HCT116 (cell line): ENCODE results near the gene SOX6.

ENCODE experiments used
- CBX3 ChIP-seq: IDR thresholded peaks from 2 replicates; pipeline ENCODE4 v1.6.1; 2012; ENCODE audit warnings: low read depth
- CEBPB ChIP-seq: IDR thresholded peaks from 2 replicates; pipeline ENCODE4 v1.6.1; 2012; ENCODE audit warnings: low read depth
- EZH2 ChIP-seq: fragments of 200-600 bp; sonication (generic); IDR thresholded peaks from 2 replicates; pipeline ENCODE4 v1.6.1; 2017; ENCODE audit warnings: antibody characterized with exemption, mixed run types
- POLR2A ChIP-seq: IDR thresholded peaks from 2 replicates; pipeline ENCODE4 v1.7.0; 2011; ENCODE audit warnings: borderline replicate concordance; ENCODE audit not compliant: insufficient read depth, insufficient read length; ENCODE audit errors: extremely low read depth
- POLR2AphosphoS5 ChIP-seq: IDR thresholded peaks from 2 replicates; pipeline ENCODE4 v1.6.1; 2011; ENCODE audit warnings: mild to moderate bottlenecking, low read depth, low read length, moderate library complexity
- TCF7L2 ChIP-seq: IDR thresholded peaks from 2 replicates; pipeline ENCODE4 v1.7.0; 2011; ENCODE audit warnings: borderline replicate concordance, inconsistent platforms; ENCODE audit not compliant: insufficient read depth, insufficient read length; ENCODE audit errors: extremely low read depth
- YY1 ChIP-seq: IDR thresholded peaks from 2 replicates; pipeline ENCODE4 v1.6.1; 2011; ENCODE audit warnings: low read length, low read depth, moderate library complexity, mild to moderate bottlenecking; ENCODE audit not compliant: insufficient replicate concordance; ENCODE audit errors: extremely low read depth
- TF ChIP-seq, protein P1 (sequence below), 3 experiments: fragments of 200-600 bp in 1 of 3; sonication (generic) in 1 of 3; IDR thresholded peaks in 2 of 3; conservative IDR thresholded peaks in 1 of 3; 2 replicates each; pipeline ENCODE4 v1.5.1; 2012 to 2017; ENCODE audit warnings: low read depth in 2 of 3, low read length in 2 of 3, antibody characterized with exemption in 1 of 3, borderline replicate concordance in 1 of 3, control low read depth in 1 of 3, mild to moderate bottlenecking in 1 of 3, mixed read lengths in 1 of 3, mixed run types in 1 of 3, moderate library complexity in 1 of 3; ENCODE audit not compliant: insufficient read depth in 1 of 3
- TF ChIP-seq, protein P2 (sequence below): IDR thresholded peaks from 2 replicates; pipeline ENCODE4 v1.6.1; 2012

DNA sequence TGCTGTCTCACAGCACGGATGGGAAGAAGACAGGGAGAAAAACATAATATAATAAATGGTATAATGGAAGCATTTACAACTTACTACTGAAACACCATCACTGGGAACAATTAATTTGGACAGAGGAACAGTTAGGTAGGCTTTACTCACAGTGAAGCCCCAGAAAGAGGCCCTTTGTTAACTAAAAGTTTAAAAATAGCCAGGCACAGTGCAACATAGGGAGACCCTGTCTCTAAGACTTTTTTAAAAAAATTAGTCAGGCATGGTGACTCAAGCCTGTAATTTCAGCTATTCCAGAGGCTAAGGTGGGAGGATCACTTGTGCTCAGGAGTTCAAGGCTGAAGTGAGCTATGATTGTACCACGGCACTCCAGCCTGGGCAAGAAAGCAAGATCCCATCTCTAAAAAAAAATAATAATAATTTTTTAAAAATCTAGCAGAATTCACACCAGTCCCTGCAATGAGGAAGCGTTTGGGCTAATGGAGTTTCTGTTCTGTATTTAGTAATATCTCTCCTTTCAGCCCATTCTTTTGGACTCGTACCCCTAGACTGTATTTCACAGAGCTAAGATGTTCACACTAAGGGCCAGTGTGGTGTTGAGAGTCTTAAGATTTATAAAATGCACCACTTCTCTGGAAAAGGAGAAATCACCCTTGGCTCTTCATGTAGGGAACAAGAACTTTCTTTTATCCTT is 275.5 kb downstream of the SOX6 start:
- TF ChIP-seq CBX3 = no peak
- TF ChIP-seq, protein P1, sequence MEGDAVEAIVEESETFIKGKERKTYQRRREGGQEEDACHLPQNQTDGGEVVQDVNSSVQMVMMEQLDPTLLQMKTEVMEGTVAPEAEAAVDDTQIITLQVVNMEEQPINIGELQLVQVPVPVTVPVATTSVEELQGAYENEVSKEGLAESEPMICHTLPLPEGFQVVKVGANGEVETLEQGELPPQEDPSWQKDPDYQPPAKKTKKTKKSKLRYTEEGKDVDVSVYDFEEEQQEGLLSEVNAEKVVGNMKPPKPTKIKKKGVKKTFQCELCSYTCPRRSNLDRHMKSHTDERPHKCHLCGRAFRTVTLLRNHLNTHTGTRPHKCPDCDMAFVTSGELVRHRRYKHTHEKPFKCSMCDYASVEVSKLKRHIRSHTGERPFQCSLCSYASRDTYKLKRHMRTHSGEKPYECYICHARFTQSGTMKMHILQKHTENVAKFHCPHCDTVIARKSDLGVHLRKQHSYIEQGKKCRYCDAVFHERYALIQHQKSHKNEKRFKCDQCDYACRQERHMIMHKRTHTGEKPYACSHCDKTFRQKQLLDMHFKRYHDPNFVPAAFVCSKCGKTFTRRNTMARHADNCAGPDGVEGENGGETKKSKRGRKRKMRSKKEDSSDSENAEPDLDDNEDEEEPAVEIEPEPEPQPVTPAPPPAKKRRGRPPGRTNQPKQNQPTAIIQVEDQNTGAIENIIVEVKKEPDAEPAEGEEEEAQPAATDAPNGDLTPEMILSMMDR (IDR thresholded peaks at IDR 0.05 in 2 of 3, conservative IDR thresholded peaks at IDR 0.05 in 1 of 3; ENCODE audit: borderline replicate concordance in 1 of 3, insufficient read depth in 1 of 3, low read depth in 2 of 3, low read length in 2 of 3) = no peak
- no peak for TF ChIP-seq EZH2
- TF ChIP-seq POLR2A = no peak
- TF ChIP-seq POLR2AphosphoS5 = no peak
- TF ChIP-seq TCF7L2 = no peak
- TF ChIP-seq, protein P2, sequence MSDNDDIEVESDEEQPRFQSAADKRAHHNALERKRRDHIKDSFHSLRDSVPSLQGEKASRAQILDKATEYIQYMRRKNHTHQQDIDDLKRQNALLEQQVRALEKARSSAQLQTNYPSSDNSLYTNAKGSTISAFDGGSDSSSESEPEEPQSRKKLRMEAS = no peak
- no peak for TF ChIP-seq YY1
- no peak for TF ChIP-seq CEBPB
